Osteocyte (in vitro differentiated cells): ENCODE measurements around the gene RTP2. TPM values are rescaled to one million over a fixed set of nuclear protein-coding genes. Genes with fewer than 3 reads are reported as not detected.

Source experiments
- DNase-seq: peaks from one replicate; pipeline ENCODE4 v3.0.0; 2021; ENCODE audit warnings: mixed read lengths; ENCODE audit not compliant: unreplicated experiment; ENCODE audit errors: extremely low spot score
- H3K27ac Mint-ChIP-seq: one replicate; pipeline ENCODE4 v1.8.0; 2021; ENCODE audit warnings: mild to moderate bottlenecking, mixed read lengths; ENCODE audit not compliant: unreplicated experiment
- H3K27me3 Mint-ChIP-seq: one replicate; pipeline ENCODE4 v1.8.0; 2021; ENCODE audit warnings: mixed read lengths; ENCODE audit not compliant: unreplicated experiment
- H3K36me3 Mint-ChIP-seq: one replicate; pipeline ENCODE4 v1.8.0; 2021; ENCODE audit warnings: mixed read lengths; ENCODE audit not compliant: unreplicated experiment
- H3K4me1 Mint-ChIP-seq: one replicate; pipeline ENCODE4 v1.8.0; 2021; ENCODE audit warnings: mixed read lengths; ENCODE audit not compliant: unreplicated experiment
- H3K4me3 Mint-ChIP-seq: one replicate; pipeline ENCODE4 v1.8.0; 2021; ENCODE audit warnings: mild to moderate bottlenecking, moderate library complexity, mixed read lengths; ENCODE audit not compliant: unreplicated experiment
- H3K9me3 Mint-ChIP-seq: one replicate; pipeline ENCODE4 v1.8.0; 2021; ENCODE audit warnings: mixed read lengths; ENCODE audit not compliant: unreplicated experiment
- CTCF ChIP-seq: fragments of 200-600 bp; sonication (generic); IDR thresholded peaks from 2 replicates; pipeline ENCODE4 v1.5.0; 2021; ENCODE audit warnings: antibody characterized with exemption, mild to moderate bottlenecking, moderate library complexity
- total RNA-seq: library from RNA; stranded (reverse); gene quantifications from 2 replicates; pipeline ENCODE4 v1.2.1, GENCODE V29; 2021

RTP2 gene
- total RNA-seq, 1 donor from 2014 or later, result not detected

GRCh38 chr3:187673012-187673411, 29.3 kb downstream of the RTP2 start:
- no peak for DNase-seq
- no peaks in the 10 kb centered on the region for H3K9me3 Mint-ChIP-seq
- H3K36me3 Mint-ChIP-seq, result no peaks in the 10 kb centered on the region
- H3K4me3 Mint-ChIP-seq, result no peak overlapping the region
- H3K4me1 Mint-ChIP-seq, result peaks cover 4% of the 10 kb centered on the region
- H3K27ac Mint-ChIP-seq, result no peak overlapping the region
- TF ChIP-seq CTCF, result no peak
- H3K27me3 Mint-ChIP-seq, result peaks cover 87% of the 10 kb centered on the region

GRCh38 chr3:187669675-187670504, 32.5 kb downstream of the RTP2 start, which contains the start of gene SST:
TSS of gene SST (minus strand) at chr3:187670394. CDS start at chr3:187670291, 103 bp downstream.
- DNase-seq, result no peak
- H3K27me3 Mint-ChIP-seq, result peaks cover 80% of the 10 kb centered on the region
- H3K27ac Mint-ChIP-seq, result no peak within 1 kb of the TSS
- H3K4me1 Mint-ChIP-seq, result peaks cover 4% of the 10 kb centered on the region
- TF ChIP-seq CTCF, result no peak
- no peaks in the 10 kb centered on the region for H3K36me3 Mint-ChIP-seq
- H3K4me3 Mint-ChIP-seq, result no peak within 1 kb of the TSS
- H3K9me3 Mint-ChIP-seq, result no peaks in the 10 kb centered on the region

GRCh38 chr3:187667526-187667925, 34.8 kb downstream of the RTP2 start:
- H3K27me3 Mint-ChIP-seq, result peaks cover 78% of the 10 kb centered on the region
- no peak for DNase-seq
- no peak for TF ChIP-seq CTCF
- H3K36me3 Mint-ChIP-seq, result no peaks in the 10 kb centered on the region
- H3K4me1 Mint-ChIP-seq, result peaks cover 4% of the 10 kb centered on the region
- H3K9me3 Mint-ChIP-seq, result no peaks in the 10 kb centered on the region
- no peak overlapping the region for H3K4me3 Mint-ChIP-seq
- no peak overlapping the region for H3K27ac Mint-ChIP-seq

- Mint-ChIP-seq H3K9me3 (no peaks in the 10 kb centered on the region), H3K27ac (no peak overlapping the region), H3K27me3 (peaks cover 71% of the 10 kb centered on the region), H3K4me1 (peaks cover 4% of the 10 kb centered on the region), H3K4me3 (no peak overlapping the region), H3K36me3 (no peaks in the 10 kb centered on the region)
- no peak for DNase-seq
- TF ChIP-seq CTCF, result no peak
These were observed 36.5 kb downstream of the RTP2 start for GRCh38 chr3:187665764-187666402.

- peaks cover 70% of the 10 kb centered on the region for H3K27me3 Mint-ChIP-seq
These were observed 37.3 kb downstream of the RTP2 start for GRCh38 chr3:187665010-187665409.

More at GRCh38 chr3:187665010-187665409, 37.3 kb downstream of the RTP2 start:
- Mint-ChIP-seq H3K4me3 (no peak overlapping the region), H3K36me3 (no peaks in the 10 kb centered on the region), H3K27ac (no peak overlapping the region), H3K9me3 (no peaks in the 10 kb centered on the region), H3K4me1 (peaks cover 4% of the 10 kb centered on the region)
- no peak for TF ChIP-seq CTCF
- DNase-seq, result no peak
